ENCODE results near the gene VPS51.

GRCh38 chr11:65059959-65060824 lies 35.8 kb upstream of the VPS51 start:
- TF ChIP-seq, protein P1, sequence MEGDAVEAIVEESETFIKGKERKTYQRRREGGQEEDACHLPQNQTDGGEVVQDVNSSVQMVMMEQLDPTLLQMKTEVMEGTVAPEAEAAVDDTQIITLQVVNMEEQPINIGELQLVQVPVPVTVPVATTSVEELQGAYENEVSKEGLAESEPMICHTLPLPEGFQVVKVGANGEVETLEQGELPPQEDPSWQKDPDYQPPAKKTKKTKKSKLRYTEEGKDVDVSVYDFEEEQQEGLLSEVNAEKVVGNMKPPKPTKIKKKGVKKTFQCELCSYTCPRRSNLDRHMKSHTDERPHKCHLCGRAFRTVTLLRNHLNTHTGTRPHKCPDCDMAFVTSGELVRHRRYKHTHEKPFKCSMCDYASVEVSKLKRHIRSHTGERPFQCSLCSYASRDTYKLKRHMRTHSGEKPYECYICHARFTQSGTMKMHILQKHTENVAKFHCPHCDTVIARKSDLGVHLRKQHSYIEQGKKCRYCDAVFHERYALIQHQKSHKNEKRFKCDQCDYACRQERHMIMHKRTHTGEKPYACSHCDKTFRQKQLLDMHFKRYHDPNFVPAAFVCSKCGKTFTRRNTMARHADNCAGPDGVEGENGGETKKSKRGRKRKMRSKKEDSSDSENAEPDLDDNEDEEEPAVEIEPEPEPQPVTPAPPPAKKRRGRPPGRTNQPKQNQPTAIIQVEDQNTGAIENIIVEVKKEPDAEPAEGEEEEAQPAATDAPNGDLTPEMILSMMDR (IDR thresholded peaks at IDR 0.05) = no peak
- TF ChIP-seq POLR2A (IDR thresholded peaks at IDR 0.05) = no peak

Measured in adrenal gland (tissue), 5 donors.